SK-N-MC (cell line): ENCODE results near the gene TGM6.

Experiments used
- EZH2 ChIP-seq: fragments of 200-600 bp; sonication (generic); IDR thresholded peaks from one replicate; pipeline ENCODE4 v1.6.1; 2017; ENCODE audit warnings: antibody characterized with exemption
- FOXP2 ChIP-seq: optimal IDR thresholded peaks from 2 replicates; pipeline ENCODE3; 2011; ENCODE audit warnings: mild to moderate bottlenecking, moderate library complexity; ENCODE audit not compliant: insufficient read depth; ENCODE audit errors: extremely low read length, control extremely low read depth
- POLR2AphosphoS5 ChIP-seq: IDR thresholded peaks from 2 replicates; pipeline ENCODE4 v1.6.1; 2012; ENCODE audit warnings: mild to moderate bottlenecking, low read depth, low read length, borderline replicate concordance

DNA sequence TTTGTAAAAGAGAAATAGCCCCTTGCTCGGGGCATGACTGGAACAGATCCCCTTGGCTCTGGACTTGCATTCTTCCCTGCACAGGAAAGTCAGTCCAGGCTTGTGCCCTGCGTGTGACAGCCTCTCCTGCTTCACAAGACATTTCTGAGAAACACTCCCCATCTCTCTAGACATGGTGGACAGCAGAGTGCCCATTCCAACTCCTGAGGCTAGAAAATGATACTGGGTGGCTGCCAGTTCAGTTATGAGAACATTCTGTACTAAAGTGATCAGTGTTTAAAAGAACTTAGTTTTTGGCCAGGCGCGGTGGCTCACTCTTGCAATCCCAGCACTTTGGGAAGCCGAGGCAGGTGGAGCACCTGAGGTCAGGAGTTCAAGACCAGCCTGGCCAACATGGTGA lies 43.6 kb upstream of the TGM6 start:
- TF ChIP-seq POLR2AphosphoS5 (no peak), FOXP2 (no peak), EZH2 (no peak)
